HepG2 (cell line): ENCODE data around the gene AP4M1. TPM values are rescaled to one million over a fixed set of nuclear protein-coding genes. Genes with fewer than 3 reads are reported as not detected.

Source experiments
- FOSL2 ChIP-seq: sonication (generic); formaldehyde crosslinking; IDR thresholded peaks from 2 replicates; pipeline ENCODE4 v1.4.0; 2020; ENCODE audit warnings: missing genetic modification reagents
- HES4 ChIP-seq: sonication (generic); formaldehyde crosslinking; IDR thresholded peaks from 2 replicates; pipeline ENCODE4 v1.9.0; 2021; ENCODE audit warnings: mild to moderate bottlenecking, missing genetic modification reagents, borderline replicate concordance
- HMGA1 ChIP-seq: sonication (generic); formaldehyde crosslinking; conservative IDR thresholded peaks from 2 replicates; pipeline ENCODE4 v1.4.0; 2020; ENCODE audit warnings: missing genetic modification reagents
- IKZF1 ChIP-seq: fragments of 450-650 bp; IDR thresholded peaks from 2 replicates; pipeline ENCODE4 v1.7.1; 2016
- KLF13 ChIP-seq: sonication (generic); formaldehyde crosslinking; IDR thresholded peaks from 2 replicates; pipeline ENCODE4 v1.4.0; 2020; ENCODE audit warnings: mild to moderate bottlenecking, missing genetic modification reagents
- MBNL3 ChIP-seq: fragments of 250-450 bp; sonication (Bioruptor Pico); conservative IDR thresholded peaks from 2 replicates; pipeline ENCODE4 v1.8.0; 2022; ENCODE audit warnings: mild to moderate bottlenecking, inconsistent platforms
- MEIS1 ChIP-seq: sonication (generic); formaldehyde crosslinking; IDR thresholded peaks from 2 replicates; pipeline ENCODE4 v1.9.0; 2021; ENCODE audit warnings: mild to moderate bottlenecking, missing genetic modification reagents, moderate library complexity, borderline replicate concordance
- RBM22 ChIP-seq: fragments of 200-400 bp; formaldehyde crosslinking; optimal IDR thresholded peaks from 2 replicates; pipeline ENCODE3; 2017; ENCODE audit warnings: mild to moderate bottlenecking, low read length, moderate library complexity
- SMC3 ChIP-seq: IDR thresholded peaks from 2 replicates; pipeline ENCODE4 v1.6.1; 2011; ENCODE audit warnings: low read length, improper control_type of control experiment
- ZBTB3 ChIP-seq: sonication (generic); formaldehyde crosslinking; IDR thresholded peaks from 2 replicates; pipeline ENCODE4 v1.4.0; 2020; ENCODE audit warnings: low read depth, mild to moderate bottlenecking, moderate library complexity, missing genetic modification reagents, borderline replicate concordance
- ZBTB34 ChIP-seq: sonication (generic); formaldehyde crosslinking; IDR thresholded peaks from 2 replicates; pipeline ENCODE4 v1.8.0; 2022; ENCODE audit warnings: mild to moderate bottlenecking, missing genetic modification reagents
- ZFP36 ChIP-seq: fragments of 150-350 bp; IDR thresholded peaks from 2 replicates; pipeline ENCODE4 v1.6.1; 2018; ENCODE audit warnings: borderline replicate concordance, low read length, low read depth; ENCODE audit not compliant: partially characterized antibody
- ZIK1 ChIP-seq: sonication (generic); formaldehyde crosslinking; IDR thresholded peaks from 2 replicates; pipeline ENCODE4 v1.5.0; 2020; ENCODE audit warnings: mild to moderate bottlenecking, low read depth, missing genetic modification reagents, borderline replicate concordance
- ZNF3 ChIP-seq: IDR thresholded peaks from 2 replicates; pipeline ENCODE4 v1.7.0; 2017; ENCODE audit warnings: inconsistent platforms
- ZNF496 ChIP-seq: sonication (generic); formaldehyde crosslinking; IDR thresholded peaks from 2 replicates; pipeline ENCODE4 v1.8.1; 2023; ENCODE audit warnings: mild to moderate bottlenecking, moderate library complexity, missing genetic modification reagents; ENCODE audit not compliant: insufficient replicate concordance
- ZNF775 ChIP-seq: sonication (generic); formaldehyde crosslinking; IDR thresholded peaks from 2 replicates; pipeline ENCODE4 v1.4.0; 2020; ENCODE audit warnings: missing genetic modification reagents, mild to moderate bottlenecking, moderate library complexity, borderline replicate concordance
- ZNF792 ChIP-seq: IDR thresholded peaks from 2 replicates; pipeline ENCODE4 v1.6.1; 2016
- ZUFSP ChIP-seq: sonication (generic); formaldehyde crosslinking; IDR thresholded peaks from 2 replicates; pipeline ENCODE4 v1.9.0; 2021; ENCODE audit warnings: missing genetic modification reagents, mild to moderate bottlenecking, borderline replicate concordance
- polyA plus RNA-seq, 8 experiments: library from polyadenylated mRNA; depleted of rRNA in 3 of 8; stranded (reverse) in 7 of 8; unstranded in 1 of 8; fragments of >200 nt; fragmentation: Illumina TruSeq in 4 of 8; extraction: Trizol in 4 of 8; gene quantifications; 2 replicates each; pipeline versions ENCODE4 v1.2.1 to v1.2.3, GENCODE V29; 2011 to 2016; ENCODE audit warnings: low read depth in 4 of 8, missing spikeins in 1 of 8, mixed read lengths in 1 of 8; ENCODE audit not compliant: insufficient read depth in 1 of 8
- total RNA-seq, 5 experiments: library from RNA; depleted of rRNA; stranded (reverse); fragments of >200 nt; fragmentation: Illumina TruSeq; extraction: Trizol; gene quantifications; 2 replicates each; pipeline ENCODE4 v1.2.3, GENCODE V29; 2016; ENCODE audit warnings: low read depth in 1 of 5

Gene AP4M1
- total and polyA plus RNA-seq, 2 of the 13 experiments (the other 11 are each of a cell fraction or from before 2014, with no cell fraction given), result 6.3 to 9.7 TPM

GRCh38 chr7:100148559-100149328 lies 47.3 kb downstream of the AP4M1 start, which contains the start of gene LAMTOR4 (continued):
- TF ChIP-seq HMGA1 (CRISPR knock-in tag), result no peak
- TF ChIP-seq ZNF775 (CRISPR knock-in tag), result no peak
- no peak for TF ChIP-seq ZBTB34 (CRISPR knock-in tag)
- no peak for TF ChIP-seq ZNF496 (CRISPR knock-in tag)
- TF ChIP-seq KLF13 (CRISPR knock-in tag), result no peak
- TF ChIP-seq MBNL3 (CRISPR knock-in tag), result no peak
- no peak for TF ChIP-seq HES4 (CRISPR knock-in tag)
- peak; percentile 71 for TF ChIP-seq ZNF792 (CRISPR knock-in tag)
- no peak for TF ChIP-seq ZNF3 (CRISPR knock-in tag)
- TF ChIP-seq FOSL2, result no peak
- no peak for TF ChIP-seq ZFP36
- TF ChIP-seq ZUFSP, result no peak
- TF ChIP-seq IKZF1, result no peak
- no peak for TF ChIP-seq MEIS1 (CRISPR knock-in tag)
- TF ChIP-seq ZBTB3, result no peak
- no peak for TF ChIP-seq SMC3
- no peak for TF ChIP-seq ZIK1 (CRISPR knock-in tag)
- TF ChIP-seq RBM22, result no peak
